GM18517 (cell line): ENCODE data around the gene LSS.

Experiments
- ATAC-seq: cut with Tn5 transposase; IDR thresholded peaks from one replicate; pipeline ENCODE4 v1.9.1; 2021; ENCODE audit warnings: mild to moderate bottlenecking, moderate library complexity; ENCODE audit not compliant: unreplicated experiment

The LSS gene

GRCh38 chr21:46219591-46220239, 8.9 kb downstream of the LSS start:
- no peak for ATAC-seq

GRCh38 chr21:46218906-46219590, 9.5 kb downstream of the LSS start:
- ATAC-seq: no peak

GRCh38 chr21:46217511-46218196, 10.9 kb downstream of the LSS start:
- ATAC-seq: no peak

DNA sequence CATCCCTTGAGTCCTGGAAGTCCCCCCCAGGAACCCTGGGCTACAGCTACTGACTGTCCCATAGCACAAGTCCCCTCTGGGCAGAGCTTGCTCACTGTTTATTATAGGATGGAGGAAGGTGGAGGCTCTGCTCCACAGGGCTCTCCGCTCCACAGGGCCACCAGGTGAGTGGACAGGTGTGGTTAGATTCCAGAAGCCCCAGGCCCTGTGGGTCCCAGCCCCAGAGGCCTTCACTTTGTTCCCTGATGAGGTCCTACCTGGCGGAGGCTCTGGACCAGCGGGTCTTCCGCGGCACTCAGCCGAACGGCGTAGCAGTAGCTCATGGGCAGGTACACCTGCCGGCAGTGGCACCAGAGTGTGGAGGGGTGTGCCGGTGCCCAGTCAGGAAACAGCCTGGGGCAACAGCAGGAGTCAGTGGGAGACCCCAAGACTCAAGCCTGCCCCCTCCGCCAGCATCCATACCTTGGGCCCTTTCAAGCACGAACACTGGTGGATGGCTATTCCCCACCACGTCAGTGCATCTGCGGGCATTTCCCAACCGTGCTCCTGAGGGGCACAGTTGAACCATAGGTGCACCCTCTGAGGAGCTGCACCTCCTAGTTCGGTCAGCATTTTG, 12.3 kb downstream of the LSS start:
- no peak for ATAC-seq

GRCh38 chr21:46215436-46216131, 13.0 kb downstream of the LSS start:
- no peak for ATAC-seq

GRCh38 chr21:46214478-46215340, 13.9 kb downstream of the LSS start:
- no peak for ATAC-seq

DNA sequence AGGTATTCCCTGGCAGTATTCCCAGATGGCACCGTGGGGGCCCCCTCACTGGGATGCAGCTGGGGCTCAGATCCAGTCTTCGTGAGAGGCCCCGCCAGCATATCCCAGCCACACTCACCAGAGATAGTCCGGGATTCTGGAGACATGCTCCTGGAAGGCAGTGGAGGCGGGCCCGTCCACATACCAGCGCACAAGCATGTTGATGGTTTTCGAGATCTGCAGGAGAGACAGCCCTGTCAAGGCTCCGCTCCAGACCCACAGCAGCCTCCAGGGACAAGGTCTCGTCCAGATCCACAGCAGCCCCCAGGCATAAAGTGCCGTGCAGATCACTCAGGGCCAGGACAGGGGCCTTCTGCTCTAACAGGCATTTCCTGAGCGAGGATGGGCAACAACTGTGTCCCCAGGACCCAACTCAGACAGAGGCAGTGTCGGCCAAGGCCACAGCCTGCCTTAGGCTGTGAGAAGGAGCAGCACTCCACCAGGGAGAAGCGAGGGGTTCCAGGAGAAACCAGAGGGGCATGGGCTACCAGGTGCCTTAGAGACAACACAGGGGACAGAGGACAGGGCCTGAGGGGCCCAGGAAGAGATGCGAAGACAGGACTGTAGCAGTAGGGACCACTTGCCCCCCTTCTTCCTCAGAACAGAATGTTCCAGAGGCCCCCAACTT, 14.8 kb downstream of the LSS start:
- no peak for ATAC-seq

- ATAC-seq: no peak
Measured at GRCh38 chr21:46212721-46213484, 15.7 kb downstream of the LSS start.

- no peak for ATAC-seq
Measured at GRCh38 chr21:46211786-46212720, 16.5 kb downstream of the LSS start.

GRCh38 chr21:46211376-46211775, 17.2 kb downstream of the LSS start:
- no peak for ATAC-seq

GRCh38 chr21:46210378-46211136, 18.0 kb downstream of the LSS start:
- ATAC-seq: no peak

DNA sequence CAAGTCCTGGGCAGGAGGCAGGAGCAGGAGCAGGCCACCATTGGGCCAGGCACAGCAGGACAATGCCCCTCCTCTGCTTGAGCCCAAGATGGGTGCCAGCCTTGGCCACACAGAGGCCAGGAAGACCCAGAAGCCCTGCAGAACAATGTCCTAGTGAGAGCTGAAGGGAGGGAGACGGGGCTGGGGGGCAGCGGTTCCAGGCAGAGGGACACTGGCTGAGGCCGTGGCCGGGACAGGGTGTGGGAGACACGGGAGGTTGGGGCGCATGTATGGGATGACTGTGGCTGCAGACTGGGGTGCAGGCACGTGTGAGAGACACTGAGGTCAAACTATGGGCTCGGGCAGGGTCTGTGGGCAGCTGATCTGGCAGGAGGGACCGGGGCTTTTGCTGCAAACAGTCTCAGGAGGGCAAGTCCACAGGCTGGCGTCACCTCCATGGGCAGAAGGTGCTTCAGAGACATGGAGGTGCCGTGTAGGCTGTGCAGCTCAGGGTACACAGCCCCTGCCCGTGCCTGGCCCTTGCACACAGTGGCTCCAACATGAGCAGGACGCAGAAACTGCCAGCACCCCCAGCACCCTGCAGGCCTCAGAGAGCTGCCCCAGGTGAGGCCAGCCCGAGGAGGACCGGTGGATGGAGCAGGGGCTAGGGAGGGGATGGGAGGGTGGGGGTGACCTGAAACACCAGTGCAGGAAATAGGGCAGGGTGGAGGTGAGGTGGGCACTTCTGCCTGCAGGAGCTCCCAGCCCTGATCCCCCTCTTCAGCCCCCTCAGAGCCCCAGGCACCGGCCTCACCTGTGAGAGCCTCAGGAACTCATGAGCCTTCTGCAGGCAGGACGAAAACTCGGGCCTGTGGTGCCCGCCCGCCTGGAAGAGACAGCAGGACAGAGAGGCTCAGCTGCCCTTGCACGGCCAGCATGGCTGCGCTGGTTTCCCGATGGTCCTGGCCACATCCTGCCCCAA, 19.5 kb downstream of the LSS start:
- no peak for ATAC-seq

GRCh38 chr21:46207920-46208591, 20.5 kb downstream of the LSS start:
- ATAC-seq: no peak

GRCh38 chr21:46207006-46207919, 21.3 kb downstream of the LSS start:
- ATAC-seq: no peak
